GM18867 (cell line): Measurements from ENCODE around the gene NSUN4.
"Not testable (repeated sequence)": the region's sequence is repeated elsewhere in the genome, so short reads cannot be mapped to it uniquely, and the experiment has no call there.

Experiments used
- ATAC-seq: cut with Tn5 transposase; IDR thresholded peaks from one replicate; pipeline ENCODE4 v1.9.1; 2021; ENCODE audit warnings: mild to moderate bottlenecking, moderate library complexity; ENCODE audit not compliant: unreplicated experiment

The NSUN4 gene

GRCh38 chr1:46364612-46365011 is 24.0 kb downstream of the NSUN4 start:
- ATAC-seq = no peak

GRCh38 chr1:46365796-46366195 is 25.2 kb downstream of the NSUN4 start:
- not testable (repeated sequence) for ATAC-seq

- ATAC-seq = no peak
These were observed 26.5 kb downstream of the NSUN4 start for GRCh38 chr1:46367072-46367471.

- ATAC-seq = not testable (repeated sequence)
These were observed 27.1 kb downstream of the NSUN4 start for GRCh38 chr1:46367701-46368100.

GRCh38 chr1:46368791-46369190 is 28.2 kb downstream of the NSUN4 start:
- ATAC-seq = no peak

- ATAC-seq = no peak
These were observed 29.1 kb downstream of the NSUN4 start for GRCh38 chr1:46369542-46370213.

GRCh38 chr1:46370214-46370633 is 29.6 kb downstream of the NSUN4 start:
- ATAC-seq = no peak

- ATAC-seq = no peak
These were observed 31.8 kb downstream of the NSUN4 start for GRCh38 chr1:46372431-46372830.

GRCh38 chr1:46379996-46380395 is 39.4 kb downstream of the NSUN4 start:
- no peak for ATAC-seq

GRCh38 chr1:46380508-46380907 is 39.9 kb downstream of the NSUN4 start:
- no peak for ATAC-seq

- no peak for ATAC-seq
These were observed 52.9 kb downstream of the NSUN4 start for GRCh38 chr1:46393510-46393909.

- ATAC-seq = no peak
These were observed 53.7 kb downstream of the NSUN4 start, which contains the start of gene FAAH for GRCh38 chr1:46394108-46394871. Gene FAAH, plus strand, starts transcription at chr1:46394317. Its CDS starts 32 bp downstream, at chr1:46394349.

GRCh38 chr1:46394872-46395465 is 54.4 kb downstream of the NSUN4 start:
- no peak for ATAC-seq

GRCh38 chr1:46396441-46397398 is 56.1 kb downstream of the NSUN4 start:
- ATAC-seq = no peak

- ATAC-seq = no peak
These were observed 58.7 kb downstream of the NSUN4 start for GRCh38 chr1:46399307-46399706.

- ATAC-seq = no peak
These were observed 59.8 kb downstream of the NSUN4 start for GRCh38 chr1:46400421-46400820.

- no peak for ATAC-seq
These were observed 60.7 kb downstream of the NSUN4 start for GRCh38 chr1:46401154-46401913.

- ATAC-seq = no peak
These were observed 61.5 kb downstream of the NSUN4 start for GRCh38 chr1:46401964-46402626.

- ATAC-seq = no peak
These were observed 63.3 kb downstream of the NSUN4 start for GRCh38 chr1:46403916-46404315.
